NOMO-1 treated with dmso at 0.1 percent for 144 hours (cell line): ENCODE measurements around the gene GNPDA1.

Source experiments
- DNase-seq: peaks from one replicate; lab custom pipeline; 2025; ENCODE audit not compliant: unreplicated experiment; lab: John Stamatoyannopoulos, UW

The GNPDA1 gene

GRCh38 chr5:142024771-142025304 lies 12.0 kb upstream of the GNPDA1 start:
- peak; percentile 87 for DNase-seq

GRCh38 chr5:142023836-142024235 lies 11.0 kb upstream of the GNPDA1 start:
- no peak for DNase-seq

GRCh38 chr5:142020122-142020659 lies 7.4 kb upstream of the GNPDA1 start:
- DNase-seq = no peak

- no peak for DNase-seq
These were observed 5.1 kb upstream of the GNPDA1 start for GRCh38 chr5:142017832-142018427.

- DNase-seq = no peak
These were observed 3.7 kb upstream of the GNPDA1 start for GRCh38 chr5:142016556-142016955.

- peak; percentile 76 for DNase-seq
These were observed 3.1 kb upstream of the GNPDA1 start for GRCh38 chr5:142015781-142016533.

GRCh38 chr5:142014911-142015584 lies 2.2 kb upstream of the GNPDA1 start:
- DNase-seq = no peak

- no peak for DNase-seq
These were observed 1.1 kb upstream of the GNPDA1 start for GRCh38 chr5:142013734-142014521.

- no peak for DNase-seq
These were observed 541 bp downstream of the GNPDA1 start for GRCh38 chr5:142012186-142012785.

GRCh38 chr5:142011572-142012185 lies 1.1 kb downstream of the GNPDA1 start:
- no peak for DNase-seq

GRCh38 chr5:142009886-142010285 lies 2.9 kb downstream of the GNPDA1 start:
- no peak for DNase-seq

- DNase-seq = no peak
These were observed 4.0 kb downstream of the GNPDA1 start for GRCh38 chr5:142008813-142009212.

GRCh38 chr5:142007237-142007544 lies 5.6 kb downstream of the GNPDA1 start:
- DNase-seq = no peak

GRCh38 chr5:142006363-142007236 lies 6.2 kb downstream of the GNPDA1 start:
- DNase-seq = no peak

GRCh38 chr5:142003266-142003800 lies 9.5 kb downstream of the GNPDA1 start:
- DNase-seq = no peak

- DNase-seq = no peak
These were observed 11.9 kb downstream of the GNPDA1 start for GRCh38 chr5:142000704-142001484.

- no peak for DNase-seq
These were observed 12.7 kb downstream of the GNPDA1 start for GRCh38 chr5:142000173-142000572.

GRCh38 chr5:141997358-141997960 lies 15.4 kb downstream of the GNPDA1 start:
- DNase-seq = no peak
